Left renal pelvis (tissue), 4 donors: ENCODE measurements around the gene NUCB2. TPM values are rescaled to one million over a fixed set of nuclear protein-coding genes. Genes with fewer than 3 reads are reported as not detected.
A peak's percentile ranks its signal among the peaks of the same experiment; 100 is the strongest.
"Not testable (repeated sequence)": the region's sequence is repeated elsewhere in the genome, so short reads cannot be mapped to it uniquely, and the experiment has no call there.

Experiments
- DNase-seq, 4 donors: peaks; one replicate each; pipeline ENCODE4 v3.0.0-alpha.2; 2013; ENCODE audit warnings: low read depth in 4 of 4, low spot score in 3 of 4
- polyA plus RNA-seq, 4 donors: library from polyadenylated mRNA; unstranded; fragments of 120-200 nt; gene quantifications; one replicate each; pipeline ENCODE4 v1.2.1, GENCODE V29; 2013; ENCODE audit not compliant: insufficient read length in 4 of 4

Gene NUCB2
- 100 to 1,000 TPM in 2 of 4 donors, 10 to 100 TPM in 2; 60.6 to 138 (median 101) TPM for polyA plus RNA-seq

DNA sequence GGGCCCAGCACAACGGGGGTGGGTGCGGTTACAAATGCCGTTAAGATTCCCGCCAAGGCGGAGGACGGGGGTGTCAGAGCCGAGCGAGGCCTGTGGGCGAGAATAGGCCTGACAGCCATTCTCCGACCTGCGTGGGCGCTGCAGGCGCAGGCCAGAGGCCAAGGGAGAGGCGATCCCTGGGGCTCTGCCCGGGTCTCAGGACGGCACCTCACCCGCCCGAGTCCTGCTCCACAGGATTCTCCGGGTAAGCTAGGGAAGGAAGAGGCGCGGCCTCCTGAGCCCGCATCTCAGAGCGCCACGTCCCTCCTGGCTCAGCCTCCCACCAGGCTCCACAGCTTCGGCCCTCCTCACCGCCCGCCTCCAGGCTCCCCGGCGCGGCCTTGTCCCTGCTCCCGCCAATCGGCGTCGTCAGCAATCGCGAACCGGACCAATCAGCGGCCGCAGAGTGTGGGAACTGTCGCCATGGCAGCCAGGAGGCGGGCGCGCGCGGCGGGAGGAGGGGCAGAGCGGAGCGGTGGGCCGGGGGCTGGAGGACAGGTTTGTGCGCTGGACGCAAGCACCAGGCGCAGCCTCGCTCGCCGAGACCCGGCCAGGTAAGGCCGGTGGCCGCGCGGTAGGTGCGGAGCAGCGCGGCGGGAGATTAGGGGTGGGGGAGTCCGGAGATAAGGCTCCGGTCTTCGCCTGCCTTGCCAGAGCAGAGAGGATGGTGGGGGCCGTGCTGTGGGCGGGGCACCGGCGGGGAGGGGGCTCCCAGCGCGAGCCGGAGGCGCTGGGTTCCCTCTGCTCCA is at the start of gene NUCB2:
Gene NUCB2, plus strand, starts transcription at position 504 of the 788 bp plus-strand sequence. CDS start 18,585 bp downstream, outside the sequence.
- DNase-seq, result peak; percentile 87 to 92 (median 92)

- not testable (repeated sequence) for DNase-seq
These were observed 48.2 kb upstream of the NUCB2 start for GRCh38 chr11:17228186-17228925.

- no peak for DNase-seq
These were observed 46.9 kb upstream of the NUCB2 start for GRCh38 chr11:17229481-17230152.

DNA sequence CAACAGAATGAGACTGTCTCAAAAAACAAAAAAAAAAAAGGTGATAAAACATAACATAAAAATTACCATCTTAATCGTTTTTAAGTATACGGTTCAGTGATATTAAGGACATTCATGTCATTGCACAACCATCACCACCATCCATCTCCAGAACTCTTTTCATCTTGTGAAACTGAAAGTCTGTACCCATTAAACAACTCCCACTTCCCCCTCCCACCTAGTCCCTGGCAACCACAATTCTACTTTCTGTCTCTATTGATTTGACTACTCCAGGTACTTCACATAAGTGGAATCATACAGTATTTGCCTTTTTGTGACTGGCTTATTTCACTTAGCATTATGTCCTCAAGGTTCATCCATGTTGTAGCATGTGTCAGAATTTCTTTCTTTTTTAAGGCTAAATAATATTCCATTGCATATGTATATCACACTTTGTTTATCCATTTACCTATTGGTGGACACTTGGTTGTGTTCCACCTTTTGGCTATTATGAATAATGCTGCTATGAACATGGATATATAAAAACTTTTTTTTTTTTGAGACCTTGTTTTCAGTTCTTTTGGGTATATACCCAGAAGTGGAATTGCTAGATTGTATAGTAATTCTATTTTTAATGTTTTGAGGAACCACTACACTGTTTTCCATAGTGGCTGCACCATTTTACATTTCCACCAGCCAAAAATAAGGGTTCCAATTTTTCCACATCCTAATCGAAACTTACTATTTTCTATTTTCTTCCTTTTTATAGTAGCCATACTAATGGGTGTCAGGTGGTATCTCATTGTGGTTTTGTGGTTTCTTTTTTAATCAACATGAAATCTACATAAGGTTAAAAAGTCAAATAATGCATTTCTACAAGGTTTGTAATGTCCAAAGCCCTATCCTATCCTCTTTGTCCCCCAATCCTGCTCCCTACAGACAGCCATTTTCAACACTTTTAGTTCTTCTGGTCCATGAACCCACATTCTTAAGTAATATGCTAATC is 45.4 kb upstream of the NUCB2 start:
- DNase-seq, result no peak

DNA sequence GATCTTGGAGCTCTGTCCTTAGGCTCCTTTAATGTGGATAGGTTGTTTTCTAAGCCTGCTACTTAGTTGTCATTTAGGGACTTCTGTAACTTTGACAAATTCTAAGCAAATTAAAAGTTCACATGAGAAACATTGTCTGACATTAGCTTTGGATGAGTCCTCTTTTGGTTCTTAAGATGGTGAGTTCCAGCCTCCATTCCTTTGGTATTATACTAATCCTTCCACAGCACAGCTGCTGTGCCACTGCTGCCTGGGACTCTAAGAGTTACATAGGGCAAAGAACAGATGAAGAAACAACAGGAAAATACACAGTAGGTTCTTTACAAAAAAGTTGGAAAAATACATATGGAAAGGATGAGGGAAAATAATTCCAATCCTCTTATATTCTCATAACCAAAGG is 43.4 kb upstream of the NUCB2 start:
- no peak for DNase-seq

GRCh38 chr11:17238377-17238776 is 38.2 kb upstream of the NUCB2 start:
- DNase-seq, result no peak

- not testable (repeated sequence) for DNase-seq
These were observed 36.6 kb upstream of the NUCB2 start for GRCh38 chr11:17239927-17240326.

- no peak for DNase-seq
These were observed 35.8 kb upstream of the NUCB2 start for GRCh38 chr11:17240780-17241179.

- DNase-seq, result not testable (repeated sequence)
These were observed 33.6 kb upstream of the NUCB2 start for GRCh38 chr11:17242954-17243353.

GRCh38 chr11:17244046-17244445 is 32.5 kb upstream of the NUCB2 start:
- no peak for DNase-seq

GRCh38 chr11:17250561-17251350 is 25.8 kb upstream of the NUCB2 start:
- no peak for DNase-seq

GRCh38 chr11:17252704-17253103 is 23.8 kb upstream of the NUCB2 start:
- DNase-seq, result no peak

GRCh38 chr11:17256512-17256911 is 20.0 kb upstream of the NUCB2 start:
- no peak for DNase-seq

DNA sequence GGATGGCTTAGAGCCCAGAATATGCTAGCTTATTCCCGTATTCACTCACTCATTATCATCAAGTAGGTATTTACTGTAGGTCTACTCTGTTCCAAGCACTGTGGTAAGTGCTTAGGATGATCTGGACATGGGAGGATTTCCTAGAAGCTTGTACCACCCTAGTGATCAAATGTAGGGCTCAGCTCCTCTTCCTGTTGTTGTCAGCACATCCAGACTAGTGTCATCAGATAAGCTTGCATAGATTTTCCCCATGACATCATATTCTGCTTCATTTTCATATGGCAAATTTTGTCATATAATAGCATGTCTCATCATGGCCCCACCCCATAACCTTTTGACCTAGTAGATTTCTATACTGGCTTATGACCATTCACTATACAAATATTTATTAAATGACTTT is 19.3 kb upstream of the NUCB2 start:
- no peak for DNase-seq

GRCh38 chr11:17258670-17259069 is 17.9 kb upstream of the NUCB2 start:
- DNase-seq, result no peak

DNA sequence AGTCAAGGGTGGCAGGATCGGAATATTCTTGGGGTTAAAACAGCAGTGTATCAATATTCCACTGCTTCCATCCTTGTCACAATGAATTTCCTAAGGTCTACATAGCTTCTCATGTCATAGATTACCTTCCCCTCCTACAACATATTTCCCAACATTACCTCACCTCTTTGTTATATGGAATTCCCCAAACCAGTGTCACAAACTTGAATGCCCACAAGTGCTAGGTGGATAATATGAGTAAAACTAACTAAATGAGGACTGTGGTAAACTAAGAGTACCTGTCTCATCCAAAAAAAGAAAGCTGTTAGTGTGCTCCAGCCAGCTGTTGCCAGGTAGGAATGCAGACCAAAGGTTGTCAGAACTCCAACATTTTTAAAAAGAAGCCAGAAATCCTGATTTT is 17.0 kb upstream of the NUCB2 start:
- no peak for DNase-seq

- DNase-seq, result no peak
These were observed 16.5 kb upstream of the NUCB2 start for GRCh38 chr11:17260020-17260419.

- DNase-seq, result no peak
These were observed 12.8 kb upstream of the NUCB2 start for GRCh38 chr11:17263769-17264168.

DNA sequence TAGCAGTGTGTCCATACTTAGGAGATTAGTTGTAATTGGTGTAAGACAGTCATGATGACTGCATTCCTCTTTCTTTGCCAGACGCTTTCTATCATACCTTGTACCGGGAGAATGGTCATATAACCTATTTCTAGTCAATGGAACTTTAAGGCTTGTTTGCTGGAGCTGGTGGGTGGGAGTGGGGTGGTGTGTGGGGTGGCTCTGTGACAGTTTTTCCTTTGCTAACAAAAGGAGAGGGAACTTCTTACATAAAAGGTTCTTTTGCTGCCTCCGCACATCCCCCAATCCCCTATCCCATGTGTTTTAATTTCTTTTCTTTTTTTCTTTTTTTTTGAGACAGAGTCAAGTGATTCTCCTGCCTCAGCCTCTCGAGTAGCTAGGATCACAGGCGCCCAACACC is 9.8 kb upstream of the NUCB2 start:
- DNase-seq, result no peak
